ENCODE measurements around the gene ANKRD10. TPM values are rescaled to one million over a fixed set of nuclear protein-coding genes. Genes with fewer than 3 reads are reported as not detected.

ANKRD10 gene
- total and polyA plus RNA-seq, 2 of the 8 experiments (the other 6 are each of a cell fraction or from before 2014, with no cell fraction given), result 146 to 218 TPM

GRCh38 chr13:110960204-110960603 is 45.3 kb upstream of the ANKRD10 start (continued):
- TF ChIP-seq ZNF274 (IDR thresholded peaks at IDR 0.05; ENCODE audit: borderline replicate concordance, extremely low read depth, low read length) (no peak), SAP30 (IDR thresholded peaks at IDR 0.05; ENCODE audit: insufficient read depth, insufficient replicate concordance, low read length) (no peak), TAF1 (IDR thresholded peaks at IDR 0.05; ENCODE audit: low read depth, low read length) (no peak), ASH2L (IDR thresholded peaks at IDR 0.05; ENCODE audit: low read length) (no peak)

Data from H1 (cell line).